ENCODE measurements around the gene WRAP53.

The WRAP53 gene

GRCh38 chr17:7705269-7706255 lies 17.3 kb downstream of the WRAP53 start:
- Histone ChIP-seq H3K9ac (ENCODE audit: low read length) (no peak overlapping the region), H3K4me2 (ENCODE audit: low read depth, low read length, poor library complexity, severe bottlenecking) (no peak overlapping the region), H3K27me3 (ENCODE audit: low read length) (no peaks in the 10 kb centered on the region), H4K20me1 (ENCODE audit: low read depth, low read length) (no peaks in the 10 kb centered on the region), H3K27ac (ENCODE audit: low read depth, low read length) (no peak overlapping the region), H3K36me3 (ENCODE audit: low read length) (no peaks in the 10 kb centered on the region), H3K9me3 (ENCODE audit: insufficient read depth, low read length) (no peaks in the 10 kb centered on the region), H3K4me3 (ENCODE audit: insufficient read depth, low read length, poor library complexity, severe bottlenecking) (no peak overlapping the region), H3K9me2 (replicated peaks; ENCODE audit: insufficient read depth, low read length) (no peaks in the 10 kb centered on the region), H3F3A (ENCODE audit: insufficient read depth) (no peaks in the 10 kb centered on the region), H2AFZ (ENCODE audit: low read depth, low read length, severe bottlenecking) (no peak overlapping the region), H3K79me2 (ENCODE audit: insufficient read depth, low read length) (no peaks in the 10 kb centered on the region)
- no peak for TF ChIP-seq CTCF (IDR thresholded peaks at IDR 0.05; ENCODE audit: insufficient read depth, low read length, poor library complexity, severe bottlenecking)
- no peak for TF ChIP-seq EZH2phosphoT487 (conservative IDR thresholded peaks at IDR 0.05; ENCODE audit: low read length)

- Histone ChIP-seq H3K4me2 (ENCODE audit: low read depth, low read length, poor library complexity, severe bottlenecking) (no peak overlapping the region), H3K36me3 (ENCODE audit: low read length) (no peaks in the 10 kb centered on the region), H3K9ac (ENCODE audit: low read length) (no peak overlapping the region), H3K27me3 (ENCODE audit: low read length) (no peaks in the 10 kb centered on the region), H3K4me3 (ENCODE audit: insufficient read depth, low read length, poor library complexity, severe bottlenecking) (no peak overlapping the region), H3K27ac (ENCODE audit: low read depth, low read length) (no peak overlapping the region), H3K9me2 (replicated peaks; ENCODE audit: insufficient read depth, low read length) (no peaks in the 10 kb centered on the region), H2AFZ (ENCODE audit: low read depth, low read length, severe bottlenecking) (no peak overlapping the region), H3F3A (ENCODE audit: insufficient read depth) (no peaks in the 10 kb centered on the region), H4K20me1 (ENCODE audit: low read depth, low read length) (no peaks in the 10 kb centered on the region), H3K9me3 (ENCODE audit: insufficient read depth, low read length) (no peaks in the 10 kb centered on the region), H3K79me2 (ENCODE audit: insufficient read depth, low read length) (no peaks in the 10 kb centered on the region)
- no peak for TF ChIP-seq CTCF (IDR thresholded peaks at IDR 0.05; ENCODE audit: insufficient read depth, low read length, poor library complexity, severe bottlenecking)
- no peak for TF ChIP-seq EZH2phosphoT487 (conservative IDR thresholded peaks at IDR 0.05; ENCODE audit: low read length)
Observed at GRCh38 chr17:7706631-7707354, 18.5 kb downstream of the WRAP53 start.

- Histone ChIP-seq H3K79me2 (ENCODE audit: insufficient read depth, low read length) (no peaks in the 10 kb centered on the region), H3K4me3 (ENCODE audit: insufficient read depth, low read length, poor library complexity, severe bottlenecking) (no peak overlapping the region), H3K27ac (ENCODE audit: low read depth, low read length) (no peak overlapping the region), H2AFZ (ENCODE audit: low read depth, low read length, severe bottlenecking) (no peak overlapping the region), H3K27me3 (ENCODE audit: low read length) (no peaks in the 10 kb centered on the region), H3F3A (ENCODE audit: insufficient read depth) (no peaks in the 10 kb centered on the region), H3K9me2 (replicated peaks; ENCODE audit: insufficient read depth, low read length) (no peaks in the 10 kb centered on the region), H4K20me1 (ENCODE audit: low read depth, low read length) (no peaks in the 10 kb centered on the region), H3K9ac (ENCODE audit: low read length) (no peak overlapping the region), H3K4me2 (ENCODE audit: low read depth, low read length, poor library complexity, severe bottlenecking) (no peak overlapping the region), H3K36me3 (ENCODE audit: low read length) (no peaks in the 10 kb centered on the region), H3K9me3 (ENCODE audit: insufficient read depth, low read length) (no peaks in the 10 kb centered on the region)
- TF ChIP-seq EZH2phosphoT487 (conservative IDR thresholded peaks at IDR 0.05; ENCODE audit: low read length) (no peak), CTCF (IDR thresholded peaks at IDR 0.05; ENCODE audit: insufficient read depth, low read length, poor library complexity, severe bottlenecking) (no peak)
Observed at GRCh38 chr17:7707446-7707845, 19.2 kb downstream of the WRAP53 start.
